GM23338 (cell line): ENCODE measurements around the gene HEY2. TPM values are rescaled to one million over a fixed set of nuclear protein-coding genes. Genes with fewer than 3 reads are reported as not detected.

Source experiments
- ATAC-seq: fragments of 200-7000 bp; cut with Tn5 transposase; 3 replicates; pipeline ENCODE4 v1.9.1; 2020
- DNase-seq: peaks from one replicate; pipeline ENCODE4 v3.0.0-alpha.2; 2015; ENCODE audit warnings: low spot score
- H2AFZ ChIP-seq: fragments of 200-600 bp; sonication (generic); 2 replicates; pipeline ENCODE4 v1.8.0; 2016; ENCODE audit warnings: antibody characterized with exemption, mild to moderate bottlenecking, moderate library complexity
- H3F3A ChIP-seq: fragments of 200-600 bp; sonication (generic); replicated peaks from 2 replicates; pipeline ENCODE4 v1.8.0; 2017; ENCODE audit warnings: antibody characterized with exemption, mixed run types, low read depth
- H3K27ac ChIP-seq: fragments of 200-600 bp; sonication (generic); 2 replicates; pipeline ENCODE4 v1.6.1; 2016; ENCODE audit warnings: low read depth
- H3K27me3 ChIP-seq: fragments of 200-600 bp; sonication (generic); 2 replicates; pipeline ENCODE4 v1.8.0; 2016; ENCODE audit warnings: mild to moderate bottlenecking, mixed run types, moderate library complexity; ENCODE audit not compliant: insufficient read depth
- H3K36me3 ChIP-seq: fragments of 200-600 bp; sonication (generic); 2 replicates; pipeline ENCODE4 v1.8.0; 2016; ENCODE audit warnings: mild to moderate bottlenecking; ENCODE audit not compliant: insufficient read depth
- H3K4me1 ChIP-seq: fragments of 200-600 bp; sonication (generic); 2 replicates; pipeline ENCODE4 v1.8.0; 2016; ENCODE audit warnings: mild to moderate bottlenecking, moderate library complexity; ENCODE audit not compliant: insufficient read depth
- H3K4me2 ChIP-seq: fragments of 200-600 bp; sonication (generic); 2 replicates; pipeline ENCODE4 v1.7.1; 2017; ENCODE audit warnings: mixed run types
- H3K4me3 ChIP-seq: fragments of 200-600 bp; sonication (generic); 2 replicates; pipeline ENCODE4 v1.6.1; 2016; ENCODE audit warnings: mixed run types
- H3K79me2 ChIP-seq: fragments of 200-600 bp; sonication (generic); replicated peaks from 2 replicates; pipeline ENCODE4 v1.8.0; 2017; ENCODE audit warnings: mild to moderate bottlenecking; ENCODE audit not compliant: insufficient read depth
- H3K9me2 ChIP-seq: fragments of 200-600 bp; sonication (generic); 2 replicates; pipeline ENCODE4 v1.8.0; 2017; ENCODE audit not compliant: insufficient read depth
- H4K20me1 ChIP-seq: fragments of 200-600 bp; sonication (generic); replicated peaks from 2 replicates; pipeline ENCODE4 v1.8.0; 2017; ENCODE audit warnings: mild to moderate bottlenecking; ENCODE audit not compliant: insufficient read depth
- H3K27ac Mint-ChIP-seq: 2 replicates; pipeline ENCODE4 v1.8.0; 2020; ENCODE audit warnings: inconsistent platforms, mild to moderate bottlenecking, moderate library complexity, mixed read lengths
- H3K27me3 Mint-ChIP-seq: 3 replicates; pipeline ENCODE4 v1.8.0; 2022; ENCODE audit warnings: low read depth, mild to moderate bottlenecking, moderate library complexity, mixed read lengths, inconsistent platforms; ENCODE audit not compliant: insufficient read depth, poor library complexity
- H3K36me3 Mint-ChIP-seq: 3 replicates; pipeline ENCODE4 v1.8.0; 2021; ENCODE audit warnings: low read depth, mild to moderate bottlenecking, inconsistent platforms, moderate library complexity, mixed read lengths
- H3K4me1 Mint-ChIP-seq: 3 replicates; pipeline ENCODE4 v1.8.0; 2020; ENCODE audit warnings: mild to moderate bottlenecking, inconsistent platforms, mixed read lengths
- H3K4me3 Mint-ChIP-seq: 3 replicates; pipeline ENCODE4 v1.8.0; 2021; ENCODE audit warnings: moderate library complexity, mild to moderate bottlenecking, inconsistent platforms, mixed read lengths
- H3K9me3 Mint-ChIP-seq: 3 replicates; pipeline ENCODE4 v1.8.0; 2020; ENCODE audit warnings: moderate library complexity, mild to moderate bottlenecking, inconsistent platforms, mixed read lengths
- CREB1 ChIP-seq: fragments of 250-450 bp; sonication (Bioruptor Pico); IDR thresholded peaks from 2 replicates; pipeline ENCODE4 v1.5.0; 2020; ENCODE audit warnings: low read depth, mild to moderate bottlenecking, moderate library complexity
- EZH2 ChIP-seq: fragments of 200-600 bp; sonication (generic); IDR thresholded peaks from one replicate; pipeline ENCODE4 v1.8.0; 2017; ENCODE audit warnings: antibody characterized with exemption, mild to moderate bottlenecking, low read depth; ENCODE audit not compliant: unreplicated experiment
- EZH2phosphoT487 ChIP-seq: fragments of 200-600 bp; sonication (generic); IDR thresholded peaks from one replicate; pipeline ENCODE4 v1.8.1; 2018; ENCODE audit warnings: antibody characterized with exemption; ENCODE audit not compliant: unreplicated experiment
- JUNB ChIP-seq: IDR thresholded peaks from one replicate; pipeline ENCODE4 v1.6.1; 2016; ENCODE audit warnings: antibody characterized with exemption; ENCODE audit not compliant: unreplicated experiment
- NANOG ChIP-seq: IDR thresholded peaks from 2 replicates; pipeline ENCODE4 v1.6.1; 2016; ENCODE audit warnings: antibody characterized with exemption, borderline replicate concordance
- POLR2AphosphoS5 ChIP-seq: IDR thresholded peaks from 2 replicates; pipeline ENCODE4 v1.6.1; 2016; ENCODE audit warnings: antibody characterized with exemption, low read depth
- REST ChIP-seq: IDR thresholded peaks from one replicate; pipeline ENCODE4 v1.6.1; 2018; ENCODE audit warnings: antibody characterized with exemption; ENCODE audit not compliant: unreplicated experiment
- STAT1 ChIP-seq: IDR thresholded peaks from one replicate; pipeline ENCODE4 v1.6.1; 2016; ENCODE audit warnings: antibody characterized with exemption; ENCODE audit not compliant: unreplicated experiment
- ZNF114 ChIP-seq: fragments of 250-450 bp; sonication (Bioruptor Pico); IDR thresholded peaks from 2 replicates; pipeline ENCODE4 v1.5.0; 2020; ENCODE audit warnings: mild to moderate bottlenecking, moderate library complexity
- ZNF331 ChIP-seq: fragments of 250-450 bp; sonication (Bioruptor Pico); IDR thresholded peaks from 2 replicates; pipeline ENCODE4 v1.5.0; 2020; ENCODE audit warnings: low read depth, mild to moderate bottlenecking, moderate library complexity
- polyA plus RNA-seq: library from polyadenylated mRNA; unstranded; fragments of >200 nt; fragmentation: Nextera tagmentation; extraction: Ambion mirVana; gene quantifications from 2 replicates; pipeline ENCODE4 v1.2.1, GENCODE V29; 2016
- total RNA-seq: library from RNA; depleted of rRNA; stranded (reverse); fragments of >200 nt; shearing (Covaris generic); gene quantifications from 2 replicates; pipeline ENCODE4 v1.2.3, GENCODE V29; 2014
- TF ChIP-seq, protein P1 (sequence below): fragments of 250-450 bp; sonication (Bioruptor Pico); IDR thresholded peaks from 2 replicates; pipeline ENCODE4 v1.5.0; 2020; ENCODE audit warnings: mild to moderate bottlenecking, moderate library complexity
- TF ChIP-seq, protein P2 (sequence below): IDR thresholded peaks from 2 replicates; pipeline ENCODE4 v1.6.1; 2016; ENCODE audit warnings: antibody characterized with exemption
- TF ChIP-seq, protein P3 (sequence below), 2 experiments: fragments of 200-600 bp in 1 of 2; sonication (generic) in 1 of 2; conservative IDR thresholded peaks; 2 replicates each; pipeline versions ENCODE4 v1.5.1 to v1.6.1; 2016 to 2017; ENCODE audit warnings: antibody characterized with exemption in 2 of 2, low read depth in 2 of 2, mild to moderate bottlenecking in 2 of 2, moderate library complexity in 1 of 2

Gene HEY2
- total and polyA plus RNA-seq, 2 experiments from 2014 or later = 4.3 to 8.5 TPM

GRCh38 chr6:125802383-125802782 is 53.0 kb downstream of the HEY2 start:
- no peak overlapping the region for H3K4me3 ChIP-seq
- no peaks in the 10 kb centered on the region for H3F3A ChIP-seq
- no peaks in the 10 kb centered on the region; the same call in 1 of the 2 replicates for H3K79me2 ChIP-seq
- Mint-ChIP-seq H3K4me3 (no peak overlapping the region), H3K9me3 (no peaks in the 10 kb centered on the region), H3K27ac (no peak overlapping the region), H3K4me1 (peaks cover 7% of the 10 kb centered on the region; the same call in 1 of the 3 replicates), H3K27me3 (peaks cover 2% of the 10 kb centered on the region), H3K36me3 (no peaks in the 10 kb centered on the region)
- no peaks in the 10 kb centered on the region for H3K36me3 ChIP-seq
- H4K20me1 ChIP-seq = no peaks in the 10 kb centered on the region; the same call in 1 of the 2 replicates
- no peaks in the 10 kb centered on the region for H3K4me1 ChIP-seq
- ATAC-seq (no peak), DNase-seq (no peak)
- no peak overlapping the region for H2AFZ ChIP-seq
- TF ChIP-seq ZNF114 = no peak
- TF ChIP-seq EZH2 = no peak
- TF ChIP-seq ZNF331 (CRISPR knock-in tag) = no peak
- TF ChIP-seq STAT1 = no peak
- no peak for TF ChIP-seq POLR2AphosphoS5
- TF ChIP-seq CREB1 (CRISPR knock-in tag) = no peak
- TF ChIP-seq JUNB = no peak
- no peak for TF ChIP-seq NANOG
- TF ChIP-seq, protein P1, sequence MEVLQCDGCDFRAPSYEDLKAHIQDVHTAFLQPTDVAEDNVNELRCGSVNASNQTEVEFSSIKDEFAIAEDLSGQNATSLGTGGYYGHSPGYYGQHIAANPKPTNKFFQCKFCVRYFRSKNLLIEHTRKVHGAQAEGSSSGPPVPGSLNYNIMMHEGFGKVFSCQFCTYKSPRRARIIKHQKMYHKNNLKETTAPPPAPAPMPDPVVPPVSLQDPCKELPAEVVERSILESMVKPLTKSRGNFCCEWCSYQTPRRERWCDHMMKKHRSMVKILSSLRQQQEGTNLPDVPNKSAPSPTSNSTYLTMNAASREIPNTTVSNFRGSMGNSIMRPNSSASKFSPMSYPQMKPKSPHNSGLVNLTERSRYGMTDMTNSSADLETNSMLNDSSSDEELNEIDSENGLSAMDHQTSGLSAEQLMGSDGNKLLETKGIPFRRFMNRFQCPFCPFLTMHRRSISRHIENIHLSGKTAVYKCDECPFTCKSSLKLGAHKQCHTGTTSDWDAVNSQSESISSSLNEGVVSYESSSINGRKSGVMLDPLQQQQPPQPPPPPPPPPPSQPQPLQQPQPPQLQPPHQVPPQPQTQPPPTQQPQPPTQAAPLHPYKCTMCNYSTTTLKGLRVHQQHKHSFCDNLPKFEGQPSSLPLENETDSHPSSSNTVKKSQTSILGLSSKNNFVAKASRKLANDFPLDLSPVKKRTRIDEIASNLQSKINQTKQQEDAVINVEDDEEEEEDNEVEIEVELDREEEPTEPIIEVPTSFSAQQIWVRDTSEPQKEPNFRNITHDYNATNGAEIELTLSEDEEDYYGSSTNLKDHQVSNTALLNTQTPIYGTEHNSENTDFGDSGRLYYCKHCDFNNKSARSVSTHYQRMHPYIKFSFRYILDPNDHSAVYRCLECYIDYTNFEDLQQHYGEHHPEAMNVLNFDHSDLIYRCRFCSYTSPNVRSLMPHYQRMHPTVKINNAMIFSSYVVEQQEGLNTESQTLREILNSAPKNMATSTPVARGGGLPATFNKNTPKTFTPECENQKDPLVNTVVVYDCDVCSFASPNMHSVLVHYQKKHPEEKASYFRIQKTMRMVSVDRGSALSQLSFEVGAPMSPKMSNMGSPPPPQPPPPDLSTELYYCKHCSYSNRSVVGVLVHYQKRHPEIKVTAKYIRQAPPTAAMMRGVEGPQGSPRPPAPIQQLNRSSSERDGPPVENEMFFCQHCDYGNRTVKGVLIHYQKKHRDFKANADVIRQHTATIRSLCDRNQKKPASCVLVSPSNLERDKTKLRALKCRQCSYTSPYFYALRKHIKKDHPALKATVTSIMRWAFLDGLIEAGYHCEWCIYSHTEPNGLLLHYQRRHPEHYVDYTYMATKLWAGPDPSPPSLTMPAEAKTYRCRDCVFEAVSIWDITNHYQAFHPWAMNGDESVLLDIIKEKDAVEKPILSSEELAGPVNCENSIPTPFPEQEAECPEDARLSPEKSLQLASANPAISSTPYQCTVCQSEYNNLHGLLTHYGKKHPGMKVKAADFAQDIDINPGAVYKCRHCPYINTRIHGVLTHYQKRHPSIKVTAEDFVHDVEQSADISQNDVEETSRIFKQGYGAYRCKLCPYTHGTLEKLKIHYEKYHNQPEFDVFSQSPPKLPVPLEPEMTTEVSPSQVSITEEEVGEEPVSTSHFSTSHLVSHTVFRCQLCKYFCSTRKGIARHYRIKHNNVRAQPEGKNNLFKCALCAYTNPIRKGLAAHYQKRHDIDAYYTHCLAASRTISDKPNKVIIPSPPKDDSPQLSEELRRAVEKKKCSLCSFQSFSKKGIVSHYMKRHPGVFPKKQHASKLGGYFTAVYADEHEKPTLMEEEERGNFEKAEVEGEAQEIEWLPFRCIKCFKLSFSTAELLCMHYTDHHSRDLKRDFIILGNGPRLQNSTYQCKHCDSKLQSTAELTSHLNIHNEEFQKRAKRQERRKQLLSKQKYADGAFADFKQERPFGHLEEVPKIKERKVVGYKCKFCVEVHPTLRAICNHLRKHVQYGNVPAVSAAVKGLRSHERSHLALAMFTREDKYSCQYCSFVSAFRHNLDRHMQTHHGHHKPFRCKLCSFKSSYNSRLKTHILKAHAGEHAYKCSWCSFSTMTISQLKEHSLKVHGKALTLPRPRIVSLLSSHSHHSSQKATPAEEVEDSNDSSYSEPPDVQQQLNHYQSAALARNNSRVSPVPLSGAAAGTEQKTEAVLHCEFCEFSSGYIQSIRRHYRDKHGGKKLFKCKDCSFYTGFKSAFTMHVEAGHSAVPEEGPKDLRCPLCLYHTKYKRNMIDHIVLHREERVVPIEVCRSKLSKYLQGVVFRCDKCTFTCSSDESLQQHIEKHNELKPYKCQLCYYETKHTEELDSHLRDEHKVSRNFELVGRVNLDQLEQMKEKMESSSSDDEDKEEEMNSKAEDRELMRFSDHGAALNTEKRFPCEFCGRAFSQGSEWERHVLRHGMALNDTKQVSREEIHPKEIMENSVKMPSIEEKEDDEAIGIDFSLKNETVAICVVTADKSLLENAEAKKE = no peak
- TF ChIP-seq EZH2phosphoT487 = no peak
- no peak for TF ChIP-seq REST
- TF ChIP-seq, protein P2, sequence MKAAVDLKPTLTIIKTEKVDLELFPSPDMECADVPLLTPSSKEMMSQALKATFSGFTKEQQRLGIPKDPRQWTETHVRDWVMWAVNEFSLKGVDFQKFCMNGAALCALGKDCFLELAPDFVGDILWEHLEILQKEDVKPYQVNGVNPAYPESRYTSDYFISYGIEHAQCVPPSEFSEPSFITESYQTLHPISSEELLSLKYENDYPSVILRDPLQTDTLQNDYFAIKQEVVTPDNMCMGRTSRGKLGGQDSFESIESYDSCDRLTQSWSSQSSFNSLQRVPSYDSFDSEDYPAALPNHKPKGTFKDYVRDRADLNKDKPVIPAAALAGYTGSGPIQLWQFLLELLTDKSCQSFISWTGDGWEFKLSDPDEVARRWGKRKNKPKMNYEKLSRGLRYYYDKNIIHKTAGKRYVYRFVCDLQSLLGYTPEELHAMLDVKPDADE = no peak
- TF ChIP-seq, protein P3, sequence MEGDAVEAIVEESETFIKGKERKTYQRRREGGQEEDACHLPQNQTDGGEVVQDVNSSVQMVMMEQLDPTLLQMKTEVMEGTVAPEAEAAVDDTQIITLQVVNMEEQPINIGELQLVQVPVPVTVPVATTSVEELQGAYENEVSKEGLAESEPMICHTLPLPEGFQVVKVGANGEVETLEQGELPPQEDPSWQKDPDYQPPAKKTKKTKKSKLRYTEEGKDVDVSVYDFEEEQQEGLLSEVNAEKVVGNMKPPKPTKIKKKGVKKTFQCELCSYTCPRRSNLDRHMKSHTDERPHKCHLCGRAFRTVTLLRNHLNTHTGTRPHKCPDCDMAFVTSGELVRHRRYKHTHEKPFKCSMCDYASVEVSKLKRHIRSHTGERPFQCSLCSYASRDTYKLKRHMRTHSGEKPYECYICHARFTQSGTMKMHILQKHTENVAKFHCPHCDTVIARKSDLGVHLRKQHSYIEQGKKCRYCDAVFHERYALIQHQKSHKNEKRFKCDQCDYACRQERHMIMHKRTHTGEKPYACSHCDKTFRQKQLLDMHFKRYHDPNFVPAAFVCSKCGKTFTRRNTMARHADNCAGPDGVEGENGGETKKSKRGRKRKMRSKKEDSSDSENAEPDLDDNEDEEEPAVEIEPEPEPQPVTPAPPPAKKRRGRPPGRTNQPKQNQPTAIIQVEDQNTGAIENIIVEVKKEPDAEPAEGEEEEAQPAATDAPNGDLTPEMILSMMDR (conservative IDR thresholded peaks at IDR 0.05; ENCODE audit: low read depth in 2 of 2) = no peak
- H3K9me2 ChIP-seq = no peaks in the 10 kb centered on the region
- H3K4me2 ChIP-seq = no peak overlapping the region
- no peak overlapping the region for H3K27ac ChIP-seq
- no peaks in the 10 kb centered on the region for H3K27me3 ChIP-seq
